Measurements from ENCODE around the gene MAMDC4. TPM values are rescaled to one million over a fixed set of nuclear protein-coding genes. Genes with fewer than 3 reads are reported as not detected.

Gene MAMDC4
- total and polyA plus RNA-seq, 2 of the 13 experiments (the other 11 are each of a cell fraction or from before 2014, with no cell fraction given), result 6.0 to 6.8 TPM

DNA sequence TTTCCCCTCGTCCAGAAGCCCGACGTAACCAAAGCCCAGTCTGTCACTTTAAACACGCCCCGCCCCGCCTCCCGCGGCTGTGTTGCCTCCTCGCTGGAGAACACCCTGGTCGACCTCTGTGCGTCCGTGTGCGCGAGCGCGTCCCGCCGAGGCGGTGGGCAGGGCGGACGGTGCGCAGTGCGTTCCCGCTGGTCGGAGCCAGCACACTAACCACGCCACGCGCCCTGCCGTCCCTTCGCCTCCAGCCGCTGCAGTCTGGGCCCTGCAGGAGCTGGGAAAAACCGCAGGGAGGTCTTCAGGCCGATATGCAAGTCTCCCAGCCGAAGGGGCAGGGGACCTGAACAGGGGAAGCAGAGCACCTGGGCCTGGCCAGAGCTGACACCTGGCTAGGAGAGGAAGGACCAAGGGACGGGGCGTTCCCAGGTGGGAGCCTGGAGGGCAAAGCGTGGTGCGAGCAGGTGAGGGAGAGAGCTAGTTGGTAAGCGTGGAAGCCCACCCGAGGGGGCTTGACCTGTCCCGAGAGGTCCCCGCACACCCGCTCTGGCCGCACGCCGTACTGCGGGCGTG, 4.2 kb upstream of the MAMDC4 start (continued):
- TF ChIP-seq, protein P1, sequence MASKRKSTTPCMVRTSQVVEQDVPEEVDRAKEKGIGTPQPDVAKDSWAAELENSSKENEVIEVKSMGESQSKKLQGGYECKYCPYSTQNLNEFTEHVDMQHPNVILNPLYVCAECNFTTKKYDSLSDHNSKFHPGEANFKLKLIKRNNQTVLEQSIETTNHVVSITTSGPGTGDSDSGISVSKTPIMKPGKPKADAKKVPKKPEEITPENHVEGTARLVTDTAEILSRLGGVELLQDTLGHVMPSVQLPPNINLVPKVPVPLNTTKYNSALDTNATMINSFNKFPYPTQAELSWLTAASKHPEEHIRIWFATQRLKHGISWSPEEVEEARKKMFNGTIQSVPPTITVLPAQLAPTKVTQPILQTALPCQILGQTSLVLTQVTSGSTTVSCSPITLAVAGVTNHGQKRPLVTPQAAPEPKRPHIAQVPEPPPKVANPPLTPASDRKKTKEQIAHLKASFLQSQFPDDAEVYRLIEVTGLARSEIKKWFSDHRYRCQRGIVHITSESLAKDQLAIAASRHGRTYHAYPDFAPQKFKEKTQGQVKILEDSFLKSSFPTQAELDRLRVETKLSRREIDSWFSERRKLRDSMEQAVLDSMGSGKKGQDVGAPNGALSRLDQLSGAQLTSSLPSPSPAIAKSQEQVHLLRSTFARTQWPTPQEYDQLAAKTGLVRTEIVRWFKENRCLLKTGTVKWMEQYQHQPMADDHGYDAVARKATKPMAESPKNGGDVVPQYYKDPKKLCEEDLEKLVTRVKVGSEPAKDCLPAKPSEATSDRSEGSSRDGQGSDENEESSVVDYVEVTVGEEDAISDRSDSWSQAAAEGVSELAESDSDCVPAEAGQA (IDR thresholded peaks at IDR 0.05; ENCODE audit: low read depth), result no peak
- TF ChIP-seq, protein P1 (CRISPR knock-in tag; IDR thresholded peaks at IDR 0.05; ENCODE audit: borderline replicate concordance), result no peak
- no peak for TF ChIP-seq NFE2L2 (IDR thresholded peaks at IDR 0.05; ENCODE audit: low read length)
- TF ChIP-seq ZNF121 (CRISPR knock-in tag; IDR thresholded peaks at IDR 0.05), result 0 out of 2 replicates have a peak, but pooled peaks have one; percentile 14
- TF ChIP-seq FOXA3 (CRISPR knock-in tag; IDR thresholded peaks at IDR 0.05), result no peak
- no peak for TF ChIP-seq ISL2 (CRISPR knock-in tag; IDR thresholded peaks at IDR 0.05)
- TF ChIP-seq, protein P2, sequence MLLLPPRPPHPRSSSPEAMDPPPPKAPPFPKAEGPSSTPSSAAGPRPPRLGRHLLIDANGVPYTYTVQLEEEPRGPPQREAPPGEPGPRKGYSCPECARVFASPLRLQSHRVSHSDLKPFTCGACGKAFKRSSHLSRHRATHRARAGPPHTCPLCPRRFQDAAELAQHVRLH (CRISPR knock-in tag; IDR thresholded peaks at IDR 0.05; ENCODE audit: borderline replicate concordance, low read depth), result no peak
- peak; percentile 77; the same call in 1 of the 2 replicates for TF ChIP-seq ZNF619 (CRISPR knock-in tag; IDR thresholded peaks at IDR 0.05)
- TF ChIP-seq SOX13 (IDR thresholded peaks at IDR 0.05), result no peak
- peak in 1 of 2 experiments; percentile 28; a peak in 1 of 4 replicates for TF ChIP-seq SOX13 (CRISPR knock-in tag; conservative IDR thresholded peaks at IDR 0.05 in 1 of 2, IDR thresholded peaks at IDR 0.05 in 1 of 2)
- peak; percentile 36 to 68; a peak in 1 of 4 replicates for TF ChIP-seq KLF16 (CRISPR knock-in tag; IDR thresholded peaks at IDR 0.05)
- TF ChIP-seq, protein P3, sequence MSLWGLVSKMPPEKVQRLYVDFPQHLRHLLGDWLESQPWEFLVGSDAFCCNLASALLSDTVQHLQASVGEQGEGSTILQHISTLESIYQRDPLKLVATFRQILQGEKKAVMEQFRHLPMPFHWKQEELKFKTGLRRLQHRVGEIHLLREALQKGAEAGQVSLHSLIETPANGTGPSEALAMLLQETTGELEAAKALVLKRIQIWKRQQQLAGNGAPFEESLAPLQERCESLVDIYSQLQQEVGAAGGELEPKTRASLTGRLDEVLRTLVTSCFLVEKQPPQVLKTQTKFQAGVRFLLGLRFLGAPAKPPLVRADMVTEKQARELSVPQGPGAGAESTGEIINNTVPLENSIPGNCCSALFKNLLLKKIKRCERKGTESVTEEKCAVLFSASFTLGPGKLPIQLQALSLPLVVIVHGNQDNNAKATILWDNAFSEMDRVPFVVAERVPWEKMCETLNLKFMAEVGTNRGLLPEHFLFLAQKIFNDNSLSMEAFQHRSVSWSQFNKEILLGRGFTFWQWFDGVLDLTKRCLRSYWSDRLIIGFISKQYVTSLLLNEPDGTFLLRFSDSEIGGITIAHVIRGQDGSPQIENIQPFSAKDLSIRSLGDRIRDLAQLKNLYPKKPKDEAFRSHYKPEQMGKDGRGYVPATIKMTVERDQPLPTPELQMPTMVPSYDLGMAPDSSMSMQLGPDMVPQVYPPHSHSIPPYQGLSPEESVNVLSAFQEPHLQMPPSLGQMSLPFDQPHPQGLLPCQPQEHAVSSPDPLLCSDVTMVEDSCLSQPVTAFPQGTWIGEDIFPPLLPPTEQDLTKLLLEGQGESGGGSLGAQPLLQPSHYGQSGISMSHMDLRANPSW (CRISPR knock-in tag; IDR thresholded peaks at IDR 0.05; ENCODE audit: borderline replicate concordance), result peak; percentile 67; the same call in 1 of the 2 replicates
- no peak for TF ChIP-seq ZFP62 (CRISPR knock-in tag; IDR thresholded peaks at IDR 0.05)
- no peak for TF ChIP-seq ZNF83 (CRISPR knock-in tag; IDR thresholded peaks at IDR 0.05; ENCODE audit: borderline replicate concordance)
- TF ChIP-seq, protein P4, sequence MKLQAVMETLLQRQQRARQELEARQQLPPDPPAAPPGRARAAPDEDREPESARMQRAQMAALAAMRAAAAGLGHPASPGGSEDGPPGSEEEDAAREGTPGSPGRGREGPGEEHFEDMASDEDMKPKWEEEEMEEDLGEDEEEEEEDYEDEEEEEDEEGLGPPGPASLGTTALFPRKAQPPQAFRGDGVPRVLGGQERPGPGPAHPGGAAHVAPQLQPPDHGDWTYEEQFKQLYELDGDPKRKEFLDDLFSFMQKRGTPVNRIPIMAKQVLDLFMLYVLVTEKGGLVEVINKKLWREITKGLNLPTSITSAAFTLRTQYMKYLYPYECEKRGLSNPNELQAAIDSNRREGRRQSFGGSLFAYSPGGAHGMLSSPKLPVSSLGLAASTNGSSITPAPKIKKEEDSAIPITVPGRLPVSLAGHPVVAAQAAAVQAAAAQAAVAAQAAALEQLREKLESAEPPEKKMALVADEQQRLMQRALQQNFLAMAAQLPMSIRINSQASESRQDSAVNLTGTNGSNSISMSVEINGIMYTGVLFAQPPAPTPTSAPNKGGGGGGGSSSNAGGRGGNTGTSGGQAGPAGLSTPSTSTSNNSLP (IDR thresholded peaks at IDR 0.05; ENCODE audit: low read depth, low read length), result no peak
- TF ChIP-seq NR3C1 (CRISPR knock-in tag; IDR thresholded peaks at IDR 0.05), result peak; percentile 20; the same call in 1 of the 2 replicates
- peak; percentile 89 for TF ChIP-seq ARNT2 (CRISPR knock-in tag; IDR thresholded peaks at IDR 0.05; ENCODE audit: low read depth)
- no peak; the same call in 1 of the 2 replicates for TF ChIP-seq CAMTA2 (CRISPR knock-in tag; IDR thresholded peaks at IDR 0.05; ENCODE audit: borderline replicate concordance)
- TF ChIP-seq, protein P5, sequence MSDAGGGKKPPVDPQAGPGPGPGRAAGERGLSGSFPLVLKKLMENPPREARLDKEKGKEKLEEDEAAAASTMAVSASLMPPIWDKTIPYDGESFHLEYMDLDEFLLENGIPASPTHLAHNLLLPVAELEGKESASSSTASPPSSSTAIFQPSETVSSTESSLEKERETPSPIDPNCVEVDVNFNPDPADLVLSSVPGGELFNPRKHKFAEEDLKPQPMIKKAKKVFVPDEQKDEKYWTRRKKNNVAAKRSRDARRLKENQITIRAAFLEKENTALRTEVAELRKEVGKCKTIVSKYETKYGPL (CRISPR knock-in tag; IDR thresholded peaks at IDR 0.05), result no peak
